WTC11 (cell line): ENCODE measurements around the gene SETX. TPM values are rescaled to one million over a fixed set of nuclear protein-coding genes. Genes with fewer than 3 reads are reported as not detected.

Experiments used
- ATAC-seq: fragments of 200-7000 bp; cut with Tn5 transposase; 2 replicates; pipeline ENCODE4 v1.10.0; 2021; ENCODE audit warnings: mild to moderate bottlenecking, moderate library complexity
- CTCF ChIA-PET: fragments of 300-600 bp; sonication (Branson Sonifier 250); formaldehyde crosslinking; loops from one replicate; lab custom pipeline; 2021; ENCODE audit warnings: antibody characterized with exemption; lab: Charles Lee
- POLR2A ChIA-PET: fragments of 350-600 bp; sonication (Branson Sonifier 250); formaldehyde crosslinking; loops from one replicate; lab custom pipeline; 2021; ENCODE audit warnings: antibody characterized with exemption; lab: Charles Lee
- DNase-seq: peaks from one replicate; pipeline ENCODE4 v3.0.0; 2021; ENCODE audit warnings: low spot score
- H3K27ac Mint-ChIP-seq: 2 replicates; pipeline ENCODE4 v1.8.0; 2021; ENCODE audit warnings: mixed read lengths
- H3K27me3 Mint-ChIP-seq: 2 replicates; pipeline ENCODE4 v1.8.0; 2021; ENCODE audit warnings: low read depth, mild to moderate bottlenecking, moderate library complexity, mixed read lengths
- H3K36me3 Mint-ChIP-seq: 2 replicates; pipeline ENCODE4 v1.8.0; 2021; ENCODE audit warnings: mixed read lengths
- H3K4me1 Mint-ChIP-seq: 2 replicates; pipeline ENCODE4 v1.8.0; 2022; ENCODE audit warnings: mixed read lengths
- H3K4me3 Mint-ChIP-seq: 2 replicates; pipeline ENCODE4 v1.8.0; 2021; ENCODE audit warnings: mild to moderate bottlenecking, moderate library complexity, mixed read lengths
- H3K9me3 Mint-ChIP-seq: 2 replicates; pipeline ENCODE4 v1.8.0; 2021; ENCODE audit warnings: mixed read lengths
- CTCF ChIP-seq: fragments of 200-600 bp; IDR thresholded peaks from 2 replicates; pipeline ENCODE4 v1.8.0; 2022; ENCODE audit warnings: antibody characterized with exemption
- GABPB1 ChIP-seq: sonication (generic); formaldehyde crosslinking; IDR thresholded peaks from 2 replicates; pipeline ENCODE4 v1.8.1; 2023; ENCODE audit warnings: mild to moderate bottlenecking, missing genetic modification reagents
- MLX ChIP-seq: sonication (generic); formaldehyde crosslinking; IDR thresholded peaks from 2 replicates; pipeline ENCODE4 v1.8.1; 2023; ENCODE audit warnings: mild to moderate bottlenecking, missing genetic modification reagents, moderate library complexity
- NFATC4 ChIP-seq: fragments of 250-450 bp; sonication (Bioruptor Pico); IDR thresholded peaks from 2 replicates; pipeline ENCODE4 v1.9.0; 2021; ENCODE audit warnings: mild to moderate bottlenecking
- RELA ChIP-seq: sonication (generic); formaldehyde crosslinking; IDR thresholded peaks from 2 replicates; pipeline ENCODE4 v1.8.1; 2022; ENCODE audit warnings: missing genetic modification reagents, mild to moderate bottlenecking, borderline replicate concordance
- ZNF138 ChIP-seq: sonication (generic); formaldehyde crosslinking; conservative IDR thresholded peaks from 2 replicates; pipeline ENCODE4 v1.8.1; 2022; ENCODE audit warnings: mild to moderate bottlenecking, moderate library complexity, missing genetic modification reagents
- ZNF232 ChIP-seq: sonication (generic); formaldehyde crosslinking; IDR thresholded peaks from 2 replicates; pipeline ENCODE4 v1.8.0; 2022; ENCODE audit warnings: mild to moderate bottlenecking, missing genetic modification reagents
- ZNF281 ChIP-seq: sonication (generic); formaldehyde crosslinking; IDR thresholded peaks from 2 replicates; pipeline ENCODE4 v1.8.0; 2023; ENCODE audit warnings: mild to moderate bottlenecking, missing genetic modification reagents
- ZNF396 ChIP-seq: fragments of 250-450 bp; sonication (Bioruptor Pico); IDR thresholded peaks from 2 replicates; pipeline ENCODE4 v1.8.0; 2021; ENCODE audit warnings: mild to moderate bottlenecking, moderate library complexity, borderline replicate concordance
- ZNF671 ChIP-seq: fragments of 250-450 bp; sonication (Bioruptor Pico); IDR thresholded peaks from 2 replicates; pipeline ENCODE4 v1.8.0; 2021; ENCODE audit warnings: mild to moderate bottlenecking
- total RNA-seq: library from RNA; stranded (reverse); gene quantifications from 3 replicates; pipeline ENCODE4 v1.2.3, GENCODE V29; 2021
- TF ChIP-seq, protein P1 (sequence below): fragments of 250-450 bp; sonication (Bioruptor Pico); IDR thresholded peaks from 2 replicates; pipeline ENCODE4 v1.8.0; 2021; ENCODE audit warnings: mild to moderate bottlenecking
- TF ChIP-seq, protein P2 (sequence below): sonication (generic); formaldehyde crosslinking; IDR thresholded peaks from 2 replicates; pipeline ENCODE4 v1.8.1; 2022; ENCODE audit warnings: low read depth, missing genetic modification reagents, borderline replicate concordance
- TF ChIP-seq, protein P3 (sequence below): sonication (generic); formaldehyde crosslinking; IDR thresholded peaks from 2 replicates; pipeline ENCODE4 v1.8.0; 2022; ENCODE audit warnings: mild to moderate bottlenecking, missing genetic modification reagents
- TF ChIP-seq, protein P4 (sequence below): sonication (generic); formaldehyde crosslinking; IDR thresholded peaks from 2 replicates; pipeline ENCODE4 v1.8.0; 2022; ENCODE audit warnings: missing genetic modification reagents
- TF ChIP-seq, protein P5 (sequence below): sonication (generic); formaldehyde crosslinking; IDR thresholded peaks from 2 replicates; pipeline ENCODE4 v1.8.0; 2022; ENCODE audit warnings: mild to moderate bottlenecking, missing genetic modification reagents

Gene SETX
- total RNA-seq, 1 experiment from 2014 or later = 30.1 TPM

GRCh38 chr9:132324425-132324824 is 30.4 kb downstream of the SETX start:
- CTCF ChIA-PET = no interaction called here

More at GRCh38 chr9:132324425-132324824, 30.4 kb downstream of the SETX start:
- Mint-ChIP-seq H3K27me3 (no peaks in the 10 kb centered on the region), H3K4me1 (peaks cover 11% of the 10 kb centered on the region), H3K27ac (peak overlapping the region; percentile 7; the same call in 1 of the 2 replicates), H3K9me3 (no peaks in the 10 kb centered on the region), H3K4me3 (no peak overlapping the region), H3K36me3 (peaks cover 58% of the 10 kb centered on the region)
- POLR2A ChIA-PET = no interaction called here
- no peak for DNase-seq
- TF ChIP-seq, protein P1, sequence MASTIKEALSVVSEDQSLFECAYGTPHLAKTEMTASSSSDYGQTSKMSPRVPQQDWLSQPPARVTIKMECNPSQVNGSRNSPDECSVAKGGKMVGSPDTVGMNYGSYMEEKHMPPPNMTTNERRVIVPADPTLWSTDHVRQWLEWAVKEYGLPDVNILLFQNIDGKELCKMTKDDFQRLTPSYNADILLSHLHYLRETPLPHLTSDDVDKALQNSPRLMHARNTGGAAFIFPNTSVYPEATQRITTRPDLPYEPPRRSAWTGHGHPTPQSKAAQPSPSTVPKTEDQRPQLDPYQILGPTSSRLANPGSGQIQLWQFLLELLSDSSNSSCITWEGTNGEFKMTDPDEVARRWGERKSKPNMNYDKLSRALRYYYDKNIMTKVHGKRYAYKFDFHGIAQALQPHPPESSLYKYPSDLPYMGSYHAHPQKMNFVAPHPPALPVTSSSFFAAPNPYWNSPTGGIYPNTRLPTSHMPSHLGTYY = no peak
- TF ChIP-seq ZNF396 (CRISPR knock-in tag) (no peak), CTCF (no peak), GABPB1 (no peak), ZNF232 (CRISPR knock-in tag) (no peak), RELA (no peak), ZNF281 (CRISPR knock-in tag) (no peak), ZNF671 (CRISPR knock-in tag) (no peak), ZNF138 (no peak), MLX (CRISPR knock-in tag) (no peak), NFATC4 (no peak)
- TF ChIP-seq, protein P2, sequence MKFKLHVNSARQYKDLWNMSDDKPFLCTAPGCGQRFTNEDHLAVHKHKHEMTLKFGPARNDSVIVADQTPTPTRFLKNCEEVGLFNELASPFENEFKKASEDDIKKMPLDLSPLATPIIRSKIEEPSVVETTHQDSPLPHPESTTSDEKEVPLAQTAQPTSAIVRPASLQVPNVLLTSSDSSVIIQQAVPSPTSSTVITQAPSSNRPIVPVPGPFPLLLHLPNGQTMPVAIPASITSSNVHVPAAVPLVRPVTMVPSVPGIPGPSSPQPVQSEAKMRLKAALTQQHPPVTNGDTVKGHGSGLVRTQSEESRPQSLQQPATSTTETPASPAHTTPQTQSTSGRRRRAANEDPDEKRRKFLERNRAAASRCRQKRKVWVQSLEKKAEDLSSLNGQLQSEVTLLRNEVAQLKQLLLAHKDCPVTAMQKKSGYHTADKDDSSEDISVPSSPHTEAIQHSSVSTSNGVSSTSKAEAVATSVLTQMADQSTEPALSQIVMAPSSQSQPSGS (CRISPR knock-in tag) = no peak
- TF ChIP-seq, protein P3, sequence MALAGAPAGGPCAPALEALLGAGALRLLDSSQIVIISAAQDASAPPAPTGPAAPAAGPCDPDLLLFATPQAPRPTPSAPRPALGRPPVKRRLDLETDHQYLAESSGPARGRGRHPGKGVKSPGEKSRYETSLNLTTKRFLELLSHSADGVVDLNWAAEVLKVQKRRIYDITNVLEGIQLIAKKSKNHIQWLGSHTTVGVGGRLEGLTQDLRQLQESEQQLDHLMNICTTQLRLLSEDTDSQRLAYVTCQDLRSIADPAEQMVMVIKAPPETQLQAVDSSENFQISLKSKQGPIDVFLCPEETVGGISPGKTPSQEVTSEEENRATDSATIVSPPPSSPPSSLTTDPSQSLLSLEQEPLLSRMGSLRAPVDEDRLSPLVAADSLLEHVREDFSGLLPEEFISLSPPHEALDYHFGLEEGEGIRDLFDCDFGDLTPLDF (CRISPR knock-in tag) = no peak
- TF ChIP-seq, protein P4, sequence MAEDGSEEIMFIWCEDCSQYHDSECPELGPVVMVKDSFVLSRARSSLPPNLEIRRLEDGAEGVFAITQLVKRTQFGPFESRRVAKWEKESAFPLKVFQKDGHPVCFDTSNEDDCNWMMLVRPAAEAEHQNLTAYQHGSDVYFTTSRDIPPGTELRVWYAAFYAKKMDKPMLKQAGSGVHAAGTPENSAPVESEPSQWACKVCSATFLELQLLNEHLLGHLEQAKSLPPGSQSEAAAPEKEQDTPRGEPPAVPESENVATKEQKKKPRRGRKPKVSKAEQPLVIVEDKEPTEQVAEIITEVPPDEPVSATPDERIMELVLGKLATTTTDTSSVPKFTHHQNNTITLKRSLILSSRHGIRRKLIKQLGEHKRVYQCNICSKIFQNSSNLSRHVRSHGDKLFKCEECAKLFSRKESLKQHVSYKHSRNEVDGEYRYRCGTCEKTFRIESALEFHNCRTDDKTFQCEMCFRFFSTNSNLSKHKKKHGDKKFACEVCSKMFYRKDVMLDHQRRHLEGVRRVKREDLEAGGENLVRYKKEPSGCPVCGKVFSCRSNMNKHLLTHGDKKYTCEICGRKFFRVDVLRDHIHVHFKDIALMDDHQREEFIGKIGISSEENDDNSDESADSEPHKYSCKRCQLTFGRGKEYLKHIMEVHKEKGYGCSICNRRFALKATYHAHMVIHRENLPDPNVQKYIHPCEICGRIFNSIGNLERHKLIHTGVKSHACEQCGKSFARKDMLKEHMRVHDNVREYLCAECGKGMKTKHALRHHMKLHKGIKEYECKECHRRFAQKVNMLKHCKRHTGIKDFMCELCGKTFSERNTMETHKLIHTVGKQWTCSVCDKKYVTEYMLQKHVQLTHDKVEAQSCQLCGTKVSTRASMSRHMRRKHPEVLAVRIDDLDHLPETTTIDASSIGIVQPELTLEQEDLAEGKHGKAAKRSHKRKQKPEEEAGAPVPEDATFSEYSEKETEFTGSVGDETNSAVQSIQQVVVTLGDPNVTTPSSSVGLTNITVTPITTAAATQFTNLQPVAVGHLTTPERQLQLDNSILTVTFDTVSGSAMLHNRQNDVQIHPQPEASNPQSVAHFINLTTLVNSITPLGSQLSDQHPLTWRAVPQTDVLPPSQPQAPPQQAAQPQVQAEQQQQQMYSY (CRISPR knock-in tag) = no peak
- TF ChIP-seq, protein P5, sequence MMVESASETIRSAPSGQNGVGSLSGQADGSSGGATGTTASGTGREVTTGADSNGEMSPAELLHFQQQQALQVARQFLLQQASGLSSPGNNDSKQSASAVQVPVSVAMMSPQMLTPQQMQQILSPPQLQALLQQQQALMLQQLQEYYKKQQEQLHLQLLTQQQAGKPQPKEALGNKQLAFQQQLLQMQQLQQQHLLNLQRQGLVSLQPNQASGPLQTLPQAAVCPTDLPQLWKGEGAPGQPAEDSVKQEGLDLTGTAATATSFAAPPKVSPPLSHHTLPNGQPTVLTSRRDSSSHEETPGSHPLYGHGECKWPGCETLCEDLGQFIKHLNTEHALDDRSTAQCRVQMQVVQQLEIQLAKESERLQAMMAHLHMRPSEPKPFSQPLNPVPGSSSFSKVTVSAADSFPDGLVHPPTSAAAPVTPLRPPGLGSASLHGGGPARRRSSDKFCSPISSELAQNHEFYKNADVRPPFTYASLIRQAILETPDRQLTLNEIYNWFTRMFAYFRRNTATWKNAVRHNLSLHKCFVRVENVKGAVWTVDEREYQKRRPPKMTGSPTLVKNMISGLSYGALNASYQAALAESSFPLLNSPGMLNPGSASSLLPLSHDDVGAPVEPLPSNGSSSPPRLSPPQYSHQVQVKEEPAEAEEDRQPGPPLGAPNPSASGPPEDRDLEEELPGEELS = no peak
- ATAC-seq = no peak
